GM19395 (cell line): ENCODE data around the gene PHKG2.

Experiments
- ATAC-seq: cut with Tn5 transposase; IDR thresholded peaks from one replicate; pipeline ENCODE4 v1.9.1; 2021; ENCODE audit warnings: mild to moderate bottlenecking, moderate library complexity; ENCODE audit not compliant: unreplicated experiment

Gene PHKG2

GRCh38 chr16:30755955-30756780 lies 7.9 kb downstream of the PHKG2 start:
- ATAC-seq: no peak

DNA sequence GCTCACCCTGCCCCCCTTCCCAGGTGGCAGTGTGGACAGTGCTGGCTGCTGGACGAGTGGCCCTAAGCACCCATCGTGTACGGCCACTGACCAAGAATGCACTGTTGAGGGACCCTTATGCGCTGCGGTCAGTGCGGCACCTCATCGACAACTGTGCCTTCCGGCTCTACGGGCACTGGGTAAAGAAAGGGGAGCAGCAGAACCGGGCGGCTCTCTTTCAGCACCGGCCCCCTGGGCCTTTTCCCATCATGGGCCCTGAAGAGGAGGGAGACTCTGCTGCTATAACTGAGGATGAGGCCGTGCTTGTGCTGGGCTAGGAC lies 8.5 kb downstream of the PHKG2 start:
- no peak for ATAC-seq

GRCh38 chr16:30757316-30757715 lies 9.1 kb downstream of the PHKG2 start:
- ATAC-seq: no peak

GRCh38 chr16:30758988-30759491 lies 10.8 kb downstream of the PHKG2 start:
- no peak for ATAC-seq

DNA sequence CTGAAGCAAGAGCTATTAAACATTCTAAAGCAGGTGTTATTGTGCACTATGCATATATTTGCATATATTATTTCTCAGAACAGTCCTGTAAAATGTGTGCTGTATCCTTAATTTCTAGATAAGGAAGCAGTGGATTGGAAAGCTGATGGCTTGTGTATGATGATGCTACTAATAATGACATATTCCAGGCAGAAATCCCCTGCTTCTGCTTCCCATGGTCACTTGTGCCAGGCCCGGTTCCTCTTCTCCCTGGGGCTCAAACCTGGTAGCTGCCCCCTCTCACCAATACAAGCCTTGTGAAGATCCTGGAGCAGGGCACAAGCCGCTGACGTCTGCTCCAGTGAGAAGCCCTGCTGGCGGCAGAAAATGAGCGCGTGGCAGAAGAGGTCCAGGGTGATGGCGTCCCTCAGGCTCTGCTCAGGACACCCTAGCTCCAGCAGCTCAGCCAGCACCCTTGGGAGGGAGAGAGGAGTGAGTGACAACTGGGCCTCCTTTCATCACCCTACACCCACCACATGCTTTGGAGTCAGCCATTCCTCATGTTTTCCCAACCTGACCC lies 11.9 kb downstream of the PHKG2 start:
- ATAC-seq: no peak

- no peak for ATAC-seq
Measured at GRCh38 chr16:30760577-30761426, 12.6 kb downstream of the PHKG2 start.

GRCh38 chr16:30761427-30761927 lies 13.3 kb downstream of the PHKG2 start:
- ATAC-seq: peak; percentile 38

- ATAC-seq: peak; percentile 86
Measured at GRCh38 chr16:30761928-30762902, 14.0 kb downstream of the PHKG2 start, which contains the start of the genes CFAP119 and RNF40. CFAP119 (minus strand) TSS chr16:30762062; CDS start chr16:30761748, 314 bp downstream. RNF40 (plus strand) TSS chr16:30762322; CDS start chr16:30762546, 224 bp downstream.

DNA sequence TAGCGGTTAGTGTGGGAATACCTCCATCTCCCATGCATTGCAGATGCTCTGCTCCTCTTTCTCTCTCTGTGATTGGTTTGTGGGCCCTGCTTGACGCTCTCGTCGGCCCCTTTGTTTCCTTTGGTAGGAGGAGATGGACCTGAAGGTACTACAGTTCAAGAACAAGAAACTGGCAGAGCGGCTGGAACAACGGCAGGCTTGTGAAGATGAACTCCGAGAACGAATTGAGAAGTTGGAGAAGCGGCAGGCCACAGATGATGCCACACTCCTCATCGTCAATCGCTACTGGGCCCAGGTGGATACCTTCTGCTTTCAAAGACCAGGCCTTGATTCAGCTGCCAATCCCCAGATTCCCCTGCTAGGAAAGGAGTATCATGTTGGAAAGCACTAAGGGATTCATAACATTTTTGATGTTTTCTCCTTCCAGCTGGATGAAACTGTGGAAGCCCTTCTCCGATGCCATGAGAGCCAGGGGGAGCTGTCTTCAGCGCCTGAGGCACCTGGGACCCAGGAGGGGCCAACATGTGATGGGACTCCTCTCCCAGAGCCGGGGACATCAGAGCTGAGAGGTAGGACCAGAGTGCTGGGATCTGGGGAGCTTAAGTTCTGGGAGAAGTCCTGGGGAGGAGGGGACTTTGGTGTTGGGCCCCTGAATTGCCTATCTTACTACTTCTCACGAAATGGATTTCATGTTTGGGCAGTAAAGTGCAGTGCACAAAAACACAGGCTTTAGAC lies 14.9 kb downstream of the PHKG2 start:
- ATAC-seq: no peak

GRCh38 chr16:30764086-30764485 lies 15.9 kb downstream of the PHKG2 start:
- ATAC-seq: no peak

- no peak for ATAC-seq
Measured at GRCh38 chr16:30764816-30765465, 16.7 kb downstream of the PHKG2 start.

- ATAC-seq: no peak
Measured at GRCh38 chr16:30766206-30766932, 18.1 kb downstream of the PHKG2 start.

GRCh38 chr16:30766933-30767284 lies 18.7 kb downstream of the PHKG2 start:
- ATAC-seq: no peak

GRCh38 chr16:30767767-30768465 lies 19.7 kb downstream of the PHKG2 start:
- ATAC-seq: no peak

GRCh38 chr16:30768583-30769181 lies 20.5 kb downstream of the PHKG2 start:
- ATAC-seq: no peak

GRCh38 chr16:30769379-30770089 lies 21.3 kb downstream of the PHKG2 start:
- no peak for ATAC-seq

DNA sequence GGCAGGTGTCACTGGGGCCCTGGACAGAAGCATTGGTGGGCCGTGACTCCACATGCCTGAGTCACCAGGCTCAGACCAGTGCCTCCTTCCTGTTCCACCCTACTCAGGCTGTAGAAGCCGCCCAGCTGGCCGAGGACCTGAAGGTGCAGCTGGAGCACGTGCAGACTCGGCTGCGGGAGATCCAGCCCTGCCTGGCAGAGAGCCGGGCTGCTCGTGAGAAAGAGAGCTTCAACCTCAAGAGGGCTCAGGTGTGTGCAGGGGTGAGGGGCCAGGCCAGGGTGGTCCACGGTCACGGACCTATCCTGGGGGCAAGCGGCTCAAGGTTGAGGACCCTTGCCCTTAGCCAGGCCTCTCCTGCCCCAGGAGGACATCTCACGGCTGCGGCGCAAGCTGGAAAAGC lies 23.5 kb downstream of the PHKG2 start:
- ATAC-seq: no peak
